ENCODE data around the gene CCDC198. TPM values are rescaled to one million over a fixed set of nuclear protein-coding genes. Genes with fewer than 3 reads are reported as not detected.

Gene CCDC198
- total and polyA plus RNA-seq, 2 experiments from 2014 or later, result not detected

- TF ChIP-seq EZH2phosphoT487 (IDR thresholded peaks at IDR 0.05; ENCODE audit: unreplicated experiment) (no peak), CTCF (conservative IDR thresholded peaks at IDR 0.05; ENCODE audit: low read depth in 2 of 2) (no peak), CREB1 (CRISPR knock-in tag; IDR thresholded peaks at IDR 0.05; ENCODE audit: low read depth) (no peak), EZH2 (IDR thresholded peaks at IDR 0.05; ENCODE audit: low read depth, unreplicated experiment) (no peak), STAT1 (IDR thresholded peaks at IDR 0.05; ENCODE audit: unreplicated experiment) (no peak), ETS1 (IDR thresholded peaks at IDR 0.05) (no peak), POLR2AphosphoS5 (IDR thresholded peaks at IDR 0.05; ENCODE audit: low read depth) (no peak), ZNF331 (CRISPR knock-in tag; IDR thresholded peaks at IDR 0.05; ENCODE audit: low read depth) (no peak), JUNB (IDR thresholded peaks at IDR 0.05; ENCODE audit: unreplicated experiment) (no peak), ZNF114 (CRISPR knock-in tag; IDR thresholded peaks at IDR 0.05) (no peak), NANOG (IDR thresholded peaks at IDR 0.05; ENCODE audit: borderline replicate concordance) (no peak), REST (IDR thresholded peaks at IDR 0.05; ENCODE audit: unreplicated experiment) (no peak), ZNF462 (CRISPR knock-in tag; IDR thresholded peaks at IDR 0.05) (no peak)
- H3K4me3 ChIP-seq, result no peak overlapping the region
- H3K9me2 ChIP-seq (ENCODE audit: insufficient read depth), result peaks cover 5% of the 10 kb centered on the region; the same call in 1 of the 2 replicates
- no peak overlapping the region for H3K27ac Mint-ChIP-seq
- H3K79me2 ChIP-seq (replicated peaks; ENCODE audit: insufficient read depth), result no peaks in the 10 kb centered on the region
- no peaks in the 10 kb centered on the region for H3K36me3 Mint-ChIP-seq (ENCODE audit: low read depth)
- no peak for DNase-seq (ENCODE audit: low spot score)
- peaks cover 1% of the 10 kb centered on the region for H3K27me3 Mint-ChIP-seq (ENCODE audit: insufficient read depth, low read depth, poor library complexity)
- H3K36me3 ChIP-seq (ENCODE audit: insufficient read depth), result no peaks in the 10 kb centered on the region
- no peaks in the 10 kb centered on the region for H3K9me3 Mint-ChIP-seq
- H2AFZ ChIP-seq, result no peak overlapping the region
- no peaks in the 10 kb centered on the region for H3K27me3 ChIP-seq (ENCODE audit: insufficient read depth)
- no peaks in the 10 kb centered on the region for H3K4me1 ChIP-seq (ENCODE audit: insufficient read depth)
- H4K20me1 ChIP-seq (replicated peaks; ENCODE audit: insufficient read depth), result no peaks in the 10 kb centered on the region
- H3F3A ChIP-seq (replicated peaks; ENCODE audit: low read depth), result no peaks in the 10 kb centered on the region
- H3K4me3 Mint-ChIP-seq, result no peak overlapping the region
- H3K4me1 Mint-ChIP-seq, result no peaks in the 10 kb centered on the region
- H3K27ac ChIP-seq (ENCODE audit: low read depth), result no peak overlapping the region
- no peak overlapping the region for H3K4me2 ChIP-seq
- no peak for ATAC-seq
Observed at GRCh38 chr14:57435923-57436322, 57.7 kb downstream of the CCDC198 start.
